PC-9 (cell line): ENCODE results near the gene EOMES. TPM values are rescaled to one million over a fixed set of nuclear protein-coding genes. Genes with fewer than 3 reads are reported as not detected.

ENCODE experiments used
- BruUV-seq: library from RNA; stranded (reverse); fragments of 400-500 nt; replicated peaks from 2 replicates; lab custom pipeline; 2021; lab: Mats Ljungman, UMichigan
- CTCF ChIA-PET: fragments of 300-600 bp; sonication (Branson Sonifier 250); formaldehyde crosslinking; loops from one replicate; lab custom pipeline; 2022; ENCODE audit warnings: antibody characterized with exemption; lab: Charles Lee
- POLR2A ChIA-PET: fragments of 300-600 bp; sonication (Branson Sonifier 250); formaldehyde crosslinking; loops from one replicate; lab custom pipeline; 2022; ENCODE audit warnings: antibody characterized with exemption; ENCODE audit not compliant: unreplicated experiment; lab: Charles Lee
- DNase-seq, 2 experiments: peaks; one replicate each; pipeline versions ENCODE4 v3.0.0 to v3.0.0-alpha.2; 2015 to 2022; ENCODE audit warnings: mixed read lengths in 1 of 2
- H2AFZ ChIP-seq: fragments of 200-600 bp; sonication (generic); 2 replicates; pipeline ENCODE4 v1.8.1; 2017; ENCODE audit warnings: antibody characterized with exemption
- H3F3A ChIP-seq: fragments of 200-600 bp; sonication (generic); 2 replicates; pipeline ENCODE4 v1.8.1; 2017; ENCODE audit warnings: antibody characterized with exemption, mild to moderate bottlenecking, low read depth; ENCODE audit not compliant: insufficient read depth
- H3K27ac ChIP-seq: fragments of 200-600 bp; sonication (generic); 2 replicates; pipeline ENCODE4 v1.6.1; 2016; ENCODE audit warnings: mixed run types
- H3K27me3 ChIP-seq: fragments of 200-600 bp; sonication (generic); 2 replicates; pipeline ENCODE4 v1.6.1; 2016; ENCODE audit warnings: low read depth, mixed run types; ENCODE audit not compliant: insufficient read depth
- H3K36me3 ChIP-seq: fragments of 200-600 bp; sonication (generic); 2 replicates; pipeline ENCODE4 v1.6.1; 2016; ENCODE audit warnings: low read depth, mixed run types
- H3K4me1 ChIP-seq: fragments of 200-600 bp; sonication (generic); replicated peaks from 2 replicates; pipeline ENCODE4 v1.6.1; 2016; ENCODE audit warnings: mixed run types; ENCODE audit not compliant: insufficient read depth
- H3K4me2 ChIP-seq: fragments of 200-600 bp; sonication (generic); 2 replicates; pipeline ENCODE4 v1.6.1; 2017; ENCODE audit warnings: mixed run types
- H3K4me3 ChIP-seq: fragments of 200-600 bp; sonication (generic); 2 replicates; pipeline ENCODE4 v1.6.1; 2016; ENCODE audit warnings: mixed run types
- H3K79me2 ChIP-seq: fragments of 200-600 bp; sonication (generic); 2 replicates; pipeline ENCODE4 v1.6.1; 2017; ENCODE audit warnings: low read depth, mixed run types
- H3K9me2 ChIP-seq: fragments of 200-600 bp; sonication (generic); 2 replicates; pipeline ENCODE4 v1.8.1; 2017; ENCODE audit warnings: mild to moderate bottlenecking; ENCODE audit not compliant: insufficient read depth
- H3K9me3 ChIP-seq: fragments of 200-600 bp; sonication (generic); 2 replicates; pipeline ENCODE4 v1.8.1; 2016; ENCODE audit warnings: low read depth; ENCODE audit not compliant: insufficient read depth
- H4K20me1 ChIP-seq: fragments of 200-600 bp; sonication (generic); 2 replicates; pipeline ENCODE4 v1.8.1; 2017; ENCODE audit not compliant: insufficient read depth
- EZH2 ChIP-seq: fragments of 200-600 bp; sonication (generic); IDR thresholded peaks from 2 replicates; pipeline ENCODE4 v1.8.0; 2017; ENCODE audit warnings: antibody characterized with exemption, low read depth
- intact Hi-C: fragments of 100-400 bp; cut with micrococcal nuclease; formaldehyde crosslinking; loops from one replicate; pipeline ENCODE4 v1.10.0; 2022; ENCODE audit not compliant: unreplicated experiment
- total RNA-seq: library from RNA; stranded (reverse); gene quantifications from 2 replicates; pipeline ENCODE4 v1.2.3, GENCODE V29; 2021
- TF ChIP-seq, protein P1 (sequence below): fragments of 200-600 bp; sonication (generic); conservative IDR thresholded peaks from 2 replicates; pipeline ENCODE4 v1.6.1; 2017; ENCODE audit warnings: mixed run types, antibody characterized with exemption, mild to moderate bottlenecking, moderate library complexity

Gene EOMES
- total RNA-seq, 1 experiment from 2014 or later: not detected

DNA sequence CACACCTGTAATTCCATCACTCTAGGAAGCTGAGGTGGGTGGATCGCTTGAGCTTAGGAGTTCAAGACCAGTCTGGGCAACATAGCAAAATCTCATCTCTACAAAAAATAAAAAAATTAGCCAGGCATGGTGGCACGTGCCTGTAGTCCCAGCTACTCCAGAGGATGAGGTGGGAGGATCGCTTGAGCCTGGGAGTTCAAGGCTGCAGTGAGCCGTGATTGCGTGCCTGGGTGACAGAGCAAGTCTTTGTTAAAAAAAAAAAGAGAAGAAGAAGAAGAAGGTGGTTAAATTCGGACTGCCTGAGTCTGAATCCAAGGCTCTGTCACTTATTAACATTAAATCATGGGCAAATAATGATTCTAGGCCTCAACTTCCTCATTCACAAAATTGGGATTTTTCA lies 51.0 kb downstream of the EOMES start:
- Histone ChIP-seq H2AFZ (no peak overlapping the region), H3K4me1 (peaks cover 16% of the 10 kb centered on the region), H3K9me2 (no peaks in the 10 kb centered on the region), H4K20me1 (no peaks in the 10 kb centered on the region), H3K36me3 (no peaks in the 10 kb centered on the region), H3K4me3 (no peak overlapping the region), H3K27ac (no peak overlapping the region), H3K9me3 (no peaks in the 10 kb centered on the region), H3K4me2 (no peak overlapping the region), H3K27me3 (no peaks in the 10 kb centered on the region), H3K79me2 (no peaks in the 10 kb centered on the region), H3F3A (peaks cover 1% of the 10 kb centered on the region; the same call in 1 of the 2 replicates)
- intact Hi-C loops: no loop called here
- CTCF ChIA-PET: no interaction called here
- POLR2A ChIA-PET: no interaction called here
- DNase-seq: no peak
- no TSS peak for BruUV-seq
- TF ChIP-seq, protein P1, sequence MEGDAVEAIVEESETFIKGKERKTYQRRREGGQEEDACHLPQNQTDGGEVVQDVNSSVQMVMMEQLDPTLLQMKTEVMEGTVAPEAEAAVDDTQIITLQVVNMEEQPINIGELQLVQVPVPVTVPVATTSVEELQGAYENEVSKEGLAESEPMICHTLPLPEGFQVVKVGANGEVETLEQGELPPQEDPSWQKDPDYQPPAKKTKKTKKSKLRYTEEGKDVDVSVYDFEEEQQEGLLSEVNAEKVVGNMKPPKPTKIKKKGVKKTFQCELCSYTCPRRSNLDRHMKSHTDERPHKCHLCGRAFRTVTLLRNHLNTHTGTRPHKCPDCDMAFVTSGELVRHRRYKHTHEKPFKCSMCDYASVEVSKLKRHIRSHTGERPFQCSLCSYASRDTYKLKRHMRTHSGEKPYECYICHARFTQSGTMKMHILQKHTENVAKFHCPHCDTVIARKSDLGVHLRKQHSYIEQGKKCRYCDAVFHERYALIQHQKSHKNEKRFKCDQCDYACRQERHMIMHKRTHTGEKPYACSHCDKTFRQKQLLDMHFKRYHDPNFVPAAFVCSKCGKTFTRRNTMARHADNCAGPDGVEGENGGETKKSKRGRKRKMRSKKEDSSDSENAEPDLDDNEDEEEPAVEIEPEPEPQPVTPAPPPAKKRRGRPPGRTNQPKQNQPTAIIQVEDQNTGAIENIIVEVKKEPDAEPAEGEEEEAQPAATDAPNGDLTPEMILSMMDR: no peak
- TF ChIP-seq EZH2: no peak

DNA sequence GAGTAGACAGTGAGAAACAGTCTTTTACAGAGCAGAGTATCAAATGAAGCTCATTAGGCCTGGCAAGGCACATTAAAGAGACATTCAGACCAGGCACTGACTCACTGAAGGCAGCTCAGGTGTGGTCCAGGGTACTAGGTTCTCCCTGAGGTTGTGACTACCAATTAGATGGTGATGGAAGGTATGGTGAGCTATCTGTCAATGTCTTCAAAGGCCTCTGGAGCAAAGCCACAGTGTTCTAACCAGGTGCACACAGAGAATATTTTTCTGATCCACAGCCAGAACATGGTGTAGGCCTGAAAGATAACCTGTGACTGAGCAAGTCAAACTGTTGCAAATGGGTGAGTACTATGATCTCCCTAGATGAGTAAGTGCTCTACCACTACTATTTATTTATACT lies 51.5 kb downstream of the EOMES start:
- no peaks in the 10 kb centered on the region for H4K20me1 ChIP-seq
- H3F3A ChIP-seq: no peaks in the 10 kb centered on the region
- H3K36me3 ChIP-seq: no peaks in the 10 kb centered on the region
- DNase-seq: no peak
- no peaks in the 10 kb centered on the region for H3K9me2 ChIP-seq
- no TSS peak for BruUV-seq
- TF ChIP-seq, protein P1: no peak
- no peak for TF ChIP-seq EZH2
- H3K27ac ChIP-seq: no peak overlapping the region
- H2AFZ ChIP-seq: no peak overlapping the region
- H3K27me3 ChIP-seq: no peaks in the 10 kb centered on the region
- CTCF ChIA-PET: no interaction called here
- H3K79me2 ChIP-seq: no peaks in the 10 kb centered on the region
- peaks cover 11% of the 10 kb centered on the region for H3K4me1 ChIP-seq
- H3K4me3 ChIP-seq: no peak overlapping the region
- no peaks in the 10 kb centered on the region for H3K9me3 ChIP-seq
- POLR2A ChIA-PET: no interaction called here
- intact Hi-C loops: no loop called here
- no peak overlapping the region for H3K4me2 ChIP-seq

DNA sequence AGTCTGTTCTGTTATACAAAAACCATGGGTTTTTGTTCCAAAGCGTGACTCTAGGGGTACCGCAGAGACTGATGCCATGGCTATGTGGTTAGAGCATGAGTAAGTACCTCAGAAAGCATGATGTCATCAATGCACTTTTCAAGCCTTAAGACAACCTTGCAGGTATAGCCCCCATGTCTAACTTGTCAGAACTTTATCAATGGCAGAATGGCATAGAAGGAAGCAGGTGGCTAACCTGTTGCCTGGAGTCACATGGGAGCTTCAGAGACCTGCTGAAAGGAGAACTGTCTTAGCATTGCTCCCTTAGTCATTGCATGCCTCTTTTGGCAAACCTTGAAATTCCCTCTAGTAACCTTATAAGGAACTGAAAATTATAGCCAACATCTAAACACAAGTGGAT lies 52.5 kb downstream of the EOMES start:
- Histone ChIP-seq H3K79me2 (no peaks in the 10 kb centered on the region), H4K20me1 (no peaks in the 10 kb centered on the region), H3K27me3 (no peaks in the 10 kb centered on the region), H3K27ac (no peak overlapping the region), H2AFZ (no peak overlapping the region), H3K4me2 (no peak overlapping the region), H3K9me3 (no peaks in the 10 kb centered on the region), H3K4me3 (no peak overlapping the region), H3K9me2 (no peaks in the 10 kb centered on the region), H3K36me3 (no peaks in the 10 kb centered on the region), H3F3A (no peaks in the 10 kb centered on the region), H3K4me1 (peaks cover under 1% of the 10 kb centered on the region; the same call in 1 of the 2 replicates)
- TF ChIP-seq EZH2: no peak
- TF ChIP-seq, protein P1: no peak
- POLR2A ChIA-PET: no interaction called here
- intact Hi-C loops: no loop called here
- no peak for DNase-seq
- no TSS peak for BruUV-seq
- CTCF ChIA-PET: no interaction called here
